SHP77 treated with DMSO at 0.1 percent for 48 hours (cell line): Measurements from ENCODE around the gene MYPN.
"Not testable (repeated sequence)": the region's sequence is repeated elsewhere in the genome, so short reads cannot be mapped to it uniquely, and the experiment has no call there.

Experiments
- DNase-seq: peaks from one replicate; lab custom pipeline; 2025; lab: John Stamatoyannopoulos, UW

MYPN gene

GRCh38 chr10:68135922-68136792 is 26.9 kb downstream of the MYPN start:
- no peak for DNase-seq

GRCh38 chr10:68137171-68137570 is 27.9 kb downstream of the MYPN start:
- no peak for DNase-seq

GRCh38 chr10:68138526-68138925 is 29.2 kb downstream of the MYPN start:
- no peak for DNase-seq

- DNase-seq: no peak
Measured at GRCh38 chr10:68139448-68140272, 30.4 kb downstream of the MYPN start.

GRCh38 chr10:68142761-68143160 is 33.5 kb downstream of the MYPN start:
- DNase-seq: no peak

GRCh38 chr10:68144709-68145108 is 35.4 kb downstream of the MYPN start:
- no peak for DNase-seq

- DNase-seq: no peak
Measured at GRCh38 chr10:68145705-68146104, 36.4 kb downstream of the MYPN start.

GRCh38 chr10:68146133-68146532 is 36.8 kb downstream of the MYPN start:
- no peak for DNase-seq

- DNase-seq: no peak
Measured at GRCh38 chr10:68151453-68151852, 42.2 kb downstream of the MYPN start.

- DNase-seq: no peak
Measured at GRCh38 chr10:68153473-68154210, 44.4 kb downstream of the MYPN start.

GRCh38 chr10:68154211-68154497 is 44.9 kb downstream of the MYPN start:
- DNase-seq: no peak

- no peak for DNase-seq
Measured at GRCh38 chr10:68155615-68156210, 46.4 kb downstream of the MYPN start.

GRCh38 chr10:68156373-68157185 is 47.3 kb downstream of the MYPN start:
- no peak for DNase-seq

- not testable (repeated sequence) for DNase-seq
Measured at GRCh38 chr10:68157522-68157921, 48.2 kb downstream of the MYPN start.

- no peak for DNase-seq
Measured at GRCh38 chr10:68158031-68158430, 48.7 kb downstream of the MYPN start.

- no peak for DNase-seq
Measured at GRCh38 chr10:68163735-68164134, 54.4 kb downstream of the MYPN start.

- DNase-seq: no peak
Measured at GRCh38 chr10:68165643-68166042, 56.4 kb downstream of the MYPN start.

GRCh38 chr10:68166871-68167585 is 57.7 kb downstream of the MYPN start:
- no peak for DNase-seq

GRCh38 chr10:68167586-68168189 is 58.4 kb downstream of the MYPN start:
- no peak for DNase-seq

GRCh38 chr10:68171539-68172080 is 62.3 kb downstream of the MYPN start:
- DNase-seq: no peak
